ENCODE measurements around the gene PLK5. TPM values are rescaled to one million over a fixed set of nuclear protein-coding genes. Genes with fewer than 3 reads are reported as not detected.
"Not testable (repeated sequence)": the region's sequence is repeated elsewhere in the genome, so short reads cannot be mapped to it uniquely, and the experiment has no call there.

PLK5 gene
- total and polyA plus RNA-seq, 2 donors from 2014 or later = not detected

DNA sequence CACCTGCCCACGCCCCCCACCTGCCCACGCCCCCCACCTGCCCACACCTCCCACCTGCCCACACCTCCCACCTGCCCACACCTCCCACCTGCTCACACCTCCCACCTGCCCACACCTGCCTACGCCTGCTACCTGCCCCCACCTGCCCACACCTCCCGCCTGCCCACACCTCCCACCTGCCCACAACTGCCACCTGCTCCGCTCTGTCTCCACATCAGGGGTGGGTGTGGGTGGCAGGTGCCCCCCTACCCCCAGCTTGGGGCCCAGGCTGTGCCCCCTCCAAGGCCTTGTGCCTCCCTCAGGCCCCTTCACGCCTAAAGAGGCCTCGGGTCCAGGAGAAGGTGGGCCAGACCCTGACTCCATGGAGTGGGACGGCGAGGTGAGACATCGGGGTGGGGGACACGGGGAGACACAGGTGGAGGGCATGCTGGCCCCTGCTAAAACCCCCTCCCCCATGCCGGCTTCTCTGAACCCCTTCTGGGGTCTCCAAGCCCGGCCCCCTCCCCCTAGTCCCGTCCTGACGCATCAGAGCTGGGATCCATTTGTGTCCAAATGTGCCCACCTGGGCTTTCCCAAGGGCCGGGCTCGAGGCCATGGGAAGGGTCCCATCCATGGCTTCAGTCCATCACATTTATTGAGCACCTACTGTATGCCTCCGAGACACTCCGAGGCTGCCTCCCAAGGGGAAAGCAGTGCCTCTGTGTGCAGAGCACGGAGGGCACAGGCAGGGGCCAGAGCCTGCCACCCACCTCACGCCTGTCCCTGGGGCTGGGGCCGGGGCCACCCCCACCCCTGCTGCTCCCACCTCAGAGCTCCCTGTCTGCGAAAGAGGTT lies 4.9 kb downstream of the PLK5 start:
- peaks cover 0 to 2% (median 0%) of the 10 kb centered on the region in 3 donors for H3K9me3 ChIP-seq (ENCODE audit: control insufficient read depth in 2 of 3, insufficient read depth in 1 of 3, low read length in 3 of 3)
- H3K36me3 ChIP-seq (ENCODE audit: control insufficient read depth in 2 of 3, insufficient read depth in 3 of 3, low read length in 3 of 3) = no peaks in the 10 kb centered on the region
- no peak overlapping the region for H3K27ac ChIP-seq (ENCODE audit: low read depth in 2 of 2, low read length in 2 of 2)
- H3K9ac ChIP-seq (ENCODE audit: low read length in 3 of 3) = no peak overlapping the region
- TF ChIP-seq, protein P1, sequence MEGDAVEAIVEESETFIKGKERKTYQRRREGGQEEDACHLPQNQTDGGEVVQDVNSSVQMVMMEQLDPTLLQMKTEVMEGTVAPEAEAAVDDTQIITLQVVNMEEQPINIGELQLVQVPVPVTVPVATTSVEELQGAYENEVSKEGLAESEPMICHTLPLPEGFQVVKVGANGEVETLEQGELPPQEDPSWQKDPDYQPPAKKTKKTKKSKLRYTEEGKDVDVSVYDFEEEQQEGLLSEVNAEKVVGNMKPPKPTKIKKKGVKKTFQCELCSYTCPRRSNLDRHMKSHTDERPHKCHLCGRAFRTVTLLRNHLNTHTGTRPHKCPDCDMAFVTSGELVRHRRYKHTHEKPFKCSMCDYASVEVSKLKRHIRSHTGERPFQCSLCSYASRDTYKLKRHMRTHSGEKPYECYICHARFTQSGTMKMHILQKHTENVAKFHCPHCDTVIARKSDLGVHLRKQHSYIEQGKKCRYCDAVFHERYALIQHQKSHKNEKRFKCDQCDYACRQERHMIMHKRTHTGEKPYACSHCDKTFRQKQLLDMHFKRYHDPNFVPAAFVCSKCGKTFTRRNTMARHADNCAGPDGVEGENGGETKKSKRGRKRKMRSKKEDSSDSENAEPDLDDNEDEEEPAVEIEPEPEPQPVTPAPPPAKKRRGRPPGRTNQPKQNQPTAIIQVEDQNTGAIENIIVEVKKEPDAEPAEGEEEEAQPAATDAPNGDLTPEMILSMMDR (IDR thresholded peaks at IDR 0.05; ENCODE audit: borderline replicate concordance, extremely low read depth, insufficient read depth) = no peak
- no peak for DNase-seq
- peaks cover 9% of the 10 kb centered on the region for H3K27me3 ChIP-seq (ENCODE audit: control insufficient read depth, insufficient read depth, low read length)
- intact Hi-C loops (cut with DNase I) = no loop called here
- peaks cover 0 to 4% (median 0%) of the 10 kb centered on the region in 3 donors for H3K4me1 ChIP-seq (ENCODE audit: control insufficient read depth in 2 of 3, insufficient read depth in 2 of 3, low read depth in 1 of 3, low read length in 3 of 3)
- no peak for FAIRE-seq
- H3K4me3 ChIP-seq (ENCODE audit: low read length in 3 of 3) = no peak overlapping the region

DNA sequence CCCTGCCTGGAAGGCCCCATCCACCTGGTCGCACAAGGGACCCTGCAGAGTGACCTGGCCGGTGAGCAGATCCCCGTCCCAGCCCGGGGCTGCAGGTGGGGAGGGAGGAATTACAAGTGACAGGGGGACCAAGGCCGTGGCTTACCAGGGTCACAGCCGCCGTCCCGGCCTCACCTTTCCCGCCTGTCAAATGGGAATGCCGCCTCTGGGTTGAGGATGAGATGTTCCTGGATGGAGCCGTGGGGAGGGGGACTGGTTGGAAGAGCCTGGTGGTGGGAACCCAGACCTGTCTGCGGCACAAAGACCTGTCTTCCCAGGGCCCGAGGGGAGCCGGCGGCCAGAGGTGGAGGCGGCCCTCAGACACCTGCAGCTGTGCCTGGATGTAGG lies 5.5 kb downstream of the PLK5 start:
- H3K4me3 ChIP-seq (ENCODE audit: low read length in 3 of 3) = no peak overlapping the region

DNA sequence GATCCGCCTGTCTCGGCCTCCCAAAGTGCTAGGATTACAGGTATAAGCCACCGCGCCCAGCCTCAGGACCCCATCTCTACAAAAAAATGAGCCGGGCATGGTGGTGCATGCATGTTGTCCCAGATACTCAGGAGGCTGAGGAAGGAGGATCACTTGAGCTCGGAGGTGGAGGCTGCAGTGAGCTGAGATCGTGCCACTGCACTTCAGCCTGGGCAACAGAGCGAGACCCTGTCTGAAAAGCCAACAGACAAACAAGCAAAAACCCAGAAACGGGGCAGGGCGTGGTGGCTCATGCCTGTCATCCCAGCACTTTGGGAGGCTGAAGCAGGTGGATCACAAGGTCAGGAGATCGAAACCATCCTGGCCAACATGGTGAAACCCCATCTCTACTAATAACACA lies 7.0 kb downstream of the PLK5 start:
- intact Hi-C loops (cut with DNase I); H3K27ac ChIP-seq (ENCODE audit: low read depth in 2 of 2, low read length in 2 of 2); H3K9ac ChIP-seq (ENCODE audit: low read length in 3 of 3); H3K4me1 ChIP-seq (ENCODE audit: control insufficient read depth in 2 of 3, insufficient read depth in 2 of 3, low read depth in 1 of 3, low read length in 3 of 3); H3K4me3 ChIP-seq (ENCODE audit: low read length in 3 of 3); DNase-seq; H3K9me3 ChIP-seq (ENCODE audit: control insufficient read depth in 2 of 3, insufficient read depth in 1 of 3, low read length in 3 of 3); H3K36me3 ChIP-seq (ENCODE audit: control insufficient read depth in 2 of 3, insufficient read depth in 3 of 3, low read length in 3 of 3); H3K27me3 ChIP-seq (ENCODE audit: control insufficient read depth, insufficient read depth, low read length); FAIRE-seq: not testable (repeated sequence)

More for the DNA sequence above, 5.5 kb downstream of the PLK5 start:
- peaks cover 8% of the 10 kb centered on the region for H3K27me3 ChIP-seq (ENCODE audit: control insufficient read depth, insufficient read depth, low read length)
- H3K4me1 ChIP-seq (ENCODE audit: control insufficient read depth in 2 of 3, insufficient read depth in 2 of 3, low read depth in 1 of 3, low read length in 3 of 3) = peaks cover 0 to 2% (median 0%) of the 10 kb centered on the region in 3 donors
- no peak overlapping the region for H3K27ac ChIP-seq (ENCODE audit: low read depth in 2 of 2, low read length in 2 of 2)
- H3K9me3 ChIP-seq (ENCODE audit: control insufficient read depth in 2 of 3, insufficient read depth in 1 of 3, low read length in 3 of 3) = peaks cover 0 to 2% (median 0%) of the 10 kb centered on the region in 3 donors
- TF ChIP-seq, protein P1 (IDR thresholded peaks at IDR 0.05; ENCODE audit: borderline replicate concordance, extremely low read depth, insufficient read depth) = no peak
- no peaks in the 10 kb centered on the region for H3K36me3 ChIP-seq (ENCODE audit: control insufficient read depth in 2 of 3, insufficient read depth in 3 of 3, low read length in 3 of 3)
- no peak overlapping the region for H3K9ac ChIP-seq (ENCODE audit: low read length in 3 of 3)
- DNase-seq (no peak), FAIRE-seq (no peak)
- intact Hi-C loops (cut with DNase I) = no loop called here

DNA sequence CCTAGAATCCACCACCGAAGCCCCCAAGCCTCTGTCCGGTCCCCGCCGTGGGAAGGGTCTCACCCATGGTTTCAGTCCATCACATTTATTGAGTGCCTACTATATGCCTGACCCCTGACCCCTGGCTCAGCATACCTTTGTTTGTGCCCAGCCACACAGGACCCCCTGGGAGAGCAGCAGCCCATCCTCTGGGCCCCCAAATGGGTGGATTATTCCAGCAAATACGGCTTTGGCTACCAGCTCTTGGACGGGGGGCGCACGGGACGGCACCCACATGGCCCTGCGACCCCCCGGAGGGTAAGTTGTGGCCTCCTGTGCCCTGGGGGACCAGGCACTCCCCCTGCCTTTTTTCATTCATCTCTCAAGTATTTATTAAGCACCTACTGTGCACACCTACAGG lies 7.7 kb downstream of the PLK5 start:
- H3K4me3 ChIP-seq (ENCODE audit: low read length in 3 of 3) = no peak overlapping the region
- DNase-seq (no peak), FAIRE-seq (no peak)
- H3K9ac ChIP-seq (ENCODE audit: low read length in 3 of 3) = no peak overlapping the region
- H3K36me3 ChIP-seq (ENCODE audit: control insufficient read depth in 2 of 3, insufficient read depth in 3 of 3, low read length in 3 of 3) = no peaks in the 10 kb centered on the region
- TF ChIP-seq, protein P1 (IDR thresholded peaks at IDR 0.05; ENCODE audit: borderline replicate concordance, extremely low read depth, insufficient read depth) = no peak
- H3K4me1 ChIP-seq (ENCODE audit: control insufficient read depth in 2 of 3, insufficient read depth in 2 of 3, low read depth in 1 of 3, low read length in 3 of 3) = no peaks in the 10 kb centered on the region
- intact Hi-C loops (cut with DNase I) = no loop called here
- H3K9me3 ChIP-seq (ENCODE audit: control insufficient read depth in 2 of 3, insufficient read depth in 1 of 3, low read length in 3 of 3) = no peaks in the 10 kb centered on the region
- no peaks in the 10 kb centered on the region for H3K27me3 ChIP-seq (ENCODE audit: control insufficient read depth, insufficient read depth, low read length)
- H3K27ac ChIP-seq (ENCODE audit: low read depth in 2 of 2, low read length in 2 of 2) = no peak overlapping the region
